Uterus (tissue), 4 donors: ENCODE data around the gene TRIM58. TPM values are rescaled to one million over a fixed set of nuclear protein-coding genes. Genes with fewer than 3 reads are reported as not detected.

Experiments
- DNase-seq, 2 donors: peaks; one replicate each; pipeline ENCODE4 v3.0.0-alpha.2; 2019 to 2020
- H3K27ac ChIP-seq, 2 donors: fragments of 200-600 bp; sonication (generic); 1 replicate in 1 of 2; 2 replicates in 1 of 2; pipeline ENCODE4 v1.5.1; 2016 to 2018
- H3K27me3 ChIP-seq, 2 donors: fragments of 200-600 bp; sonication (generic); one replicate each; pipeline ENCODE4 v1.5.1; 2018 to 2019; ENCODE audit warnings: control low read depth in 1 of 2
- H3K36me3 ChIP-seq, 2 donors: fragments of 200-600 bp; sonication (generic); one replicate each; pipeline ENCODE4 v1.5.1; 2019; ENCODE audit warnings: control low read depth in 1 of 2
- H3K4me1 ChIP-seq, 2 donors: fragments of 200-600 bp; sonication (generic); one replicate each; pipeline ENCODE4 v1.5.1; 2018 to 2019; ENCODE audit warnings: control low read depth in 1 of 2
- H3K4me3 ChIP-seq, 2 donors: fragments of 200-600 bp; sonication (generic); 1 replicate in 1 of 2; 2 replicates in 1 of 2; pipeline ENCODE4 v1.5.1; 2018 to 2019; ENCODE audit warnings: mild to moderate bottlenecking in 1 of 2
- H3K9me3 ChIP-seq, 2 donors: fragments of 200-600 bp; sonication (generic); one replicate each; pipeline ENCODE4 v1.5.1; 2019; ENCODE audit warnings: control low read depth in 1 of 2
- POLR2A ChIP-seq, 2 donors: fragments of 450-650 bp; IDR thresholded peaks; one replicate each; pipeline ENCODE4 v1.6.1; 2016; ENCODE audit warnings: antibody characterized with exemption in 2 of 2, mild to moderate bottlenecking in 1 of 2, moderate library complexity in 1 of 2
- intact Hi-C: fragments of 100-400 bp; cut with DNase I; formaldehyde crosslinking; loops from one replicate; pipeline ENCODE4 v1.15.1; 2023; ENCODE audit warnings: low total_unique reads
- total RNA-seq, 4 donors: library from RNA; depleted of rRNA in 3 of 4; stranded (reverse); fragments of >200 nt in 3 of 4; gene quantifications; one replicate each; pipeline versions ENCODE4 v1.1.0 to v1.2.4, GENCODE V29; 2014 to 2023
- TF ChIP-seq, protein P1 (sequence below), 4 experiments: fragments of 200-600 bp in 2 of 4; fragments of 450-650 bp in 2 of 4; sonication (generic) in 2 of 4; IDR thresholded peaks; one replicate each; pipeline ENCODE4 v1.5.1; 2016 to 2019; ENCODE audit warnings: antibody characterized with exemption in 4 of 4, mild to moderate bottlenecking in 2 of 4, moderate library complexity in 1 of 4
- donor health status: DM: yes; HTN: yes; CAD: no.

TRIM58 gene
- 10 to 100 TPM in 1 of 4 donors, 1 to 10 TPM in 2, under 1 TPM in 1; 0.88 to 10.3 (median 2.1) TPM for total RNA-seq

DNA sequence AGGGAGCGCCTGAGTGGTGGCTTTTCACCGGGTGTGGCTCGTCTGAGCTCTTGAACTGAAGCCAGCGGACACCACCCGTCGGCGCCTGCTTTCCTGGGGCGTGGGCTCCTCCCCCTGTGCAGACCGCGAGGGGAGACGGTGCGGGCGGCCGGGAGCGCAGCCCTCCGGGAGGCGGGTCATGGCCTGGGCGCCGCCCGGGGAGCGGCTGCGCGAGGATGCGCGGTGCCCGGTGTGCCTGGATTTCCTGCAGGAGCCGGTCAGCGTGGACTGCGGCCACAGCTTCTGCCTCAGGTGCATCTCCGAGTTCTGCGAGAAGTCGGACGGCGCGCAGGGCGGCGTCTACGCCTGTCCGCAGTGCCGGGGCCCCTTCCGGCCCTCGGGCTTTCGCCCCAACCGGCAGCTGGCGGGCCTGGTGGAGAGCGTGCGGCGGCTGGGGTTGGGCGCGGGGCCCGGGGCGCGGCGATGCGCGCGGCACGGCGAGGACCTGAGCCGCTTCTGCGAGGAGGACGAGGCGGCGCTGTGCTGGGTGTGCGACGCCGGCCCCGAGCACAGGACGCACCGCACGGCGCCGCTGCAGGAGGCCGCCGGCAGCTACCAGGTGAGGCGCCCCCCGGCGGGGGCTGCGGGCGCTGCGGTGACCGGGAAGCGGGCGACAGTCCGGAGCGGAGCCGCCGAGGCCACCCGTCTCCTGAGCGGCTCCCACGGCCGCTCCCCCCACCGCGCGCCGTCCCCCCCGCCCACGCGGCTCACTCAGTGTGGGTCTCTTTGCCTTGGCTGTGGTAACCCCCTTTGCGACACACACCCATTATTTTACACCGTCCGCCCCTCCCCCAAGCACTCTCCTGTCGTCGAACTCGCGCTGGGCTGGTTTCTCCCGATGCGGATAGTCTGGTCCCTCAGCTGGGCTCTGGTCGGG lies at the start of gene TRIM58:
Gene TRIM58, plus strand, starts transcription at position 119 of the 916 bp plus-strand sequence. Its CDS starts 60 bp downstream, at position 179.
- H3K27ac ChIP-seq: no peak within 1 kb of the TSS

DNA sequence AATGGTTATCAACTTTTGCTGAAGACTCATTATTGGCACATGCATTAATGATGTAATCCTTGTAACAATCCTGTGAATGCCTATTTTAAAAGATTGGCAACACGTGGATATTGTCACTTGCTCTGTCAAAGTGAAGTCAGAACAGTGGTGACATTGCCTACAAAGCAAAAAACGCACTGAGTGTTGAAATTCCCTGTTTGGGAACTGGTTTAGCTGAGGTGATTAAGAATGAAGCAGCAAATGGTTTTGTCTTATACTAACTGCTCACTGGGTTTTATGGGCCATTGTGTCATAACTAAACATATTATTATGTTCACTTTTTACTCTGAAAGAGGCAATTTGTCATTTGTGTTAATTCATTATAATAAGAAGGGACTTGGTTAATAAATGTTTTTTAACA lies 44.4 kb upstream of the TRIM58 start:
- no peaks in the 10 kb centered on the region for H3K9me3 ChIP-seq
- intact Hi-C loops: no loop called here
- TF ChIP-seq POLR2A (IDR thresholded peaks at IDR 0.05): no peak
- TF ChIP-seq, protein P1, sequence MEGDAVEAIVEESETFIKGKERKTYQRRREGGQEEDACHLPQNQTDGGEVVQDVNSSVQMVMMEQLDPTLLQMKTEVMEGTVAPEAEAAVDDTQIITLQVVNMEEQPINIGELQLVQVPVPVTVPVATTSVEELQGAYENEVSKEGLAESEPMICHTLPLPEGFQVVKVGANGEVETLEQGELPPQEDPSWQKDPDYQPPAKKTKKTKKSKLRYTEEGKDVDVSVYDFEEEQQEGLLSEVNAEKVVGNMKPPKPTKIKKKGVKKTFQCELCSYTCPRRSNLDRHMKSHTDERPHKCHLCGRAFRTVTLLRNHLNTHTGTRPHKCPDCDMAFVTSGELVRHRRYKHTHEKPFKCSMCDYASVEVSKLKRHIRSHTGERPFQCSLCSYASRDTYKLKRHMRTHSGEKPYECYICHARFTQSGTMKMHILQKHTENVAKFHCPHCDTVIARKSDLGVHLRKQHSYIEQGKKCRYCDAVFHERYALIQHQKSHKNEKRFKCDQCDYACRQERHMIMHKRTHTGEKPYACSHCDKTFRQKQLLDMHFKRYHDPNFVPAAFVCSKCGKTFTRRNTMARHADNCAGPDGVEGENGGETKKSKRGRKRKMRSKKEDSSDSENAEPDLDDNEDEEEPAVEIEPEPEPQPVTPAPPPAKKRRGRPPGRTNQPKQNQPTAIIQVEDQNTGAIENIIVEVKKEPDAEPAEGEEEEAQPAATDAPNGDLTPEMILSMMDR (IDR thresholded peaks at IDR 0.05): no peak

More for the DNA sequence above, at the start of gene TRIM58:
- intact Hi-C loops: no loop called here
- Histone ChIP-seq H3K36me3 (no peaks in the 10 kb centered on the region), H3K4me1 (no peaks in the 10 kb centered on the region), H3K4me3 (peak within 1 kb of the TSS in 1 of 2 donors; percentile 50), H3K9me3 (no peaks in the 10 kb centered on the region), H3K27me3 (no peaks in the 10 kb centered on the region)
- DNase-seq: peak in 1 of 2 donors; percentile 15
- TF ChIP-seq, protein P1 (IDR thresholded peaks at IDR 0.05): peak in 1 of 4 experiments; percentile 13
- TF ChIP-seq POLR2A (IDR thresholded peaks at IDR 0.05): no peak

DNA sequence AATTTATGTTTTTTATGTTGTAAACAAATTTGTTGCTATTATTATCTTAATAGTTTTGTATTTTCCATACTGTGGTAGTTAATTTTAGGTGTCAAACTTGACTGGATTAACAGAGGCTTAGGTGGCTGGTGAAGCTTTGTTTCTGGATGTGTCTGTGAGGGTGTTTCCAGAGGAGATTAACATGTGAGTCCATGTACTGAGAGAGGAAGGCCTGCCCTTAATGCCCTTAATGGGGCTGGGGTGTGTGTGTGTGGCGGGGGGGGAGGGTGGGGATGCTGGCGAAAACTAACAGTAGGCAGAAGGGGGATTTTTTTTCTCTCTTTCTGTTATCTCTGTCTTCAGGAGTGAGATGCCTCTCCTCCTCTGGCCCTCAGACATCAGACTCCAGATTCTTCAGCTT lies 34.9 kb upstream of the TRIM58 start:
- intact Hi-C loops: no loop called here
- no peak for DNase-seq
- no peaks in the 10 kb centered on the region for H3K9me3 ChIP-seq
- no peaks in the 10 kb centered on the region for H3K27me3 ChIP-seq
- no peaks in the 10 kb centered on the region for H3K36me3 ChIP-seq
- no peaks in the 10 kb centered on the region for H3K4me1 ChIP-seq
- no peak for TF ChIP-seq POLR2A (IDR thresholded peaks at IDR 0.05)
- H3K27ac ChIP-seq: no peak overlapping the region
- H3K4me3 ChIP-seq: no peak overlapping the region

More for the DNA sequence above, 44.4 kb upstream of the TRIM58 start:
- Histone ChIP-seq H3K36me3 (no peaks in the 10 kb centered on the region), H3K4me1 (no peaks in the 10 kb centered on the region), H3K4me3 (no peak overlapping the region), H3K27me3 (no peaks in the 10 kb centered on the region), H3K27ac (no peak overlapping the region)
- no peak for DNase-seq

- TF ChIP-seq, protein P1 (IDR thresholded peaks at IDR 0.05): no peak
- TF ChIP-seq POLR2A (IDR thresholded peaks at IDR 0.05): no peak
- intact Hi-C loops: no loop called here
- H3K4me1 ChIP-seq: no peaks in the 10 kb centered on the region
These were observed 33.0 kb upstream of the TRIM58 start, which contains the start of gene OR14A16 for GRCh38 chr1:247824023-247824422. Gene OR14A16 (minus strand): TSS chr1:247824119. CDS start chr1:247815729, 8,390 bp downstream.

DNA sequence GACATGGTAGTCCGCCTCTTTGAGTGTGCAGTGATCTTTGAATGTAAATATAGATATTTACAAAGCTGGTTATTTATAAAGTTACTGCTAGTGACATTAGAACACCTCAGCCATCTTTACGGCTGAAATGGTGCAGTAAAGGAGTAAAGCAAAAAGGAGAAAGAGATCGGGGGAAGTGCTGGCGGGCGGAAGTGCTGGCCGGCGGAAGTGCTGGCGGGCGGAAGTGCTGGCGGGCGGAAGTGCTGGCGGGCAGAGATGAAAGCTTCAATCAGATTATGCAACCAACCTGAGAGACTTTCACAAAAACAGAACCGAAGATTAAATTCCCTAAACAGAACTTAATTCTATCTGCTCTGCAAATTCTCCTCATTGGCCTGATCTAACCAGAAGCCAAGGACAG lies 31.6 kb upstream of the TRIM58 start:
- H3K27me3 ChIP-seq: no peaks in the 10 kb centered on the region
- TF ChIP-seq, protein P1 (IDR thresholded peaks at IDR 0.05): no peak
- no peak for TF ChIP-seq POLR2A (IDR thresholded peaks at IDR 0.05)
- intact Hi-C loops: no loop called here
- no peak for DNase-seq
- H3K4me3 ChIP-seq: no peak overlapping the region
- no peaks in the 10 kb centered on the region for H3K9me3 ChIP-seq
- H3K4me1 ChIP-seq: no peaks in the 10 kb centered on the region
- H3K27ac ChIP-seq: no peak overlapping the region
- no peaks in the 10 kb centered on the region for H3K36me3 ChIP-seq

More at GRCh38 chr1:247824023-247824422, 33.0 kb upstream of the TRIM58 start, which contains the start of gene OR14A16:
- DNase-seq: no peak
- Histone ChIP-seq H3K36me3 (no peaks in the 10 kb centered on the region), H3K9me3 (no peaks in the 10 kb centered on the region), H3K27ac (no peak within 1 kb of the TSS), H3K4me3 (no peak within 1 kb of the TSS), H3K27me3 (no peaks in the 10 kb centered on the region)
